ENCODE measurements around the gene EVC. TPM values are rescaled to one million over a fixed set of nuclear protein-coding genes. Genes with fewer than 3 reads are reported as not detected.

The EVC gene
- total RNA-seq, 1 experiment from 2014 or later = not detected

- Mint-ChIP-seq H3K27me3 (ENCODE audit: insufficient read depth, unreplicated experiment) (no peaks in the 10 kb centered on the region), H3K4me1 (ENCODE audit: low read depth, unreplicated experiment) (no peaks in the 10 kb centered on the region), H3K9me3 (ENCODE audit: unreplicated experiment) (peaks cover 7% of the 10 kb centered on the region), H3K27ac (ENCODE audit: unreplicated experiment) (no peak overlapping the region), H3K36me3 (ENCODE audit: insufficient read depth, unreplicated experiment) (no peaks in the 10 kb centered on the region), H3K4me3 (ENCODE audit: unreplicated experiment) (no peak overlapping the region)
- Histone ChIP-seq H3K4me3 (ENCODE audit: low read depth, low read length) (no peak overlapping the region), H3K36me3 (ENCODE audit: control insufficient read depth, insufficient read depth, low read length) (no peaks in the 10 kb centered on the region), H3K4me1 (no peaks in the 10 kb centered on the region), H3K9me3 (no peaks in the 10 kb centered on the region), H3K27me3 (replicated peaks; ENCODE audit: control insufficient read depth, insufficient read depth, low read length) (no peaks in the 10 kb centered on the region)
- CTCF ChIA-PET = no interaction called here
- POLR2A ChIA-PET = no interaction called here
- no TSS peak for BruUV-seq (replicated peaks)
- intact Hi-C loops (cut with micrococcal nuclease; ENCODE audit: unreplicated experiment) = no loop called here
- DNase-seq = no peak
- TF ChIP-seq CTCF (IDR thresholded peaks at IDR 0.05; ENCODE audit: insufficient read depth in 1 of 2, low read depth in 1 of 2, low read length in 1 of 2, severe bottlenecking in 1 of 2, unreplicated experiment in 1 of 2) = no peak
These were observed 45.3 kb downstream of the EVC start for GRCh38 chr4:5756271-5756670.

- H3K27me3 ChIP-seq (replicated peaks; ENCODE audit: control insufficient read depth, insufficient read depth, low read length) = no peaks in the 10 kb centered on the region
- CTCF ChIA-PET = no interaction called here
- H3K9me3 Mint-ChIP-seq (ENCODE audit: unreplicated experiment) = peaks cover 7% of the 10 kb centered on the region
- no peaks in the 10 kb centered on the region for H3K4me1 Mint-ChIP-seq (ENCODE audit: low read depth, unreplicated experiment)
- H3K4me3 Mint-ChIP-seq (ENCODE audit: unreplicated experiment) = no peak overlapping the region
- TF ChIP-seq CTCF (IDR thresholded peaks at IDR 0.05; ENCODE audit: insufficient read depth in 1 of 2, low read depth in 1 of 2, low read length in 1 of 2, severe bottlenecking in 1 of 2, unreplicated experiment in 1 of 2) = no peak
- intact Hi-C loops (cut with micrococcal nuclease; ENCODE audit: unreplicated experiment) = no loop called here
- H3K36me3 ChIP-seq (ENCODE audit: control insufficient read depth, insufficient read depth, low read length) = no peaks in the 10 kb centered on the region
- no peaks in the 10 kb centered on the region for H3K9me3 ChIP-seq
- no peak overlapping the region for H3K27ac Mint-ChIP-seq (ENCODE audit: unreplicated experiment)
- POLR2A ChIA-PET = no interaction called here
- H3K36me3 Mint-ChIP-seq (ENCODE audit: insufficient read depth, unreplicated experiment) = no peaks in the 10 kb centered on the region
- H3K4me3 ChIP-seq (ENCODE audit: low read depth, low read length) = no peak overlapping the region
- no peaks in the 10 kb centered on the region for H3K27me3 Mint-ChIP-seq (ENCODE audit: insufficient read depth, unreplicated experiment)
- no peak for DNase-seq
- H3K4me1 ChIP-seq = no peaks in the 10 kb centered on the region
- no TSS peak for BruUV-seq (replicated peaks)
These were observed 46.1 kb downstream of the EVC start for GRCh38 chr4:5757091-5757490.

GRCh38 chr4:5757536-5757935 lies 46.5 kb downstream of the EVC start:
- no peaks in the 10 kb centered on the region for H3K36me3 ChIP-seq (ENCODE audit: control insufficient read depth, insufficient read depth, low read length)
- no peak for TF ChIP-seq CTCF (IDR thresholded peaks at IDR 0.05; ENCODE audit: insufficient read depth in 1 of 2, low read depth in 1 of 2, low read length in 1 of 2, severe bottlenecking in 1 of 2, unreplicated experiment in 1 of 2)
- H3K4me3 ChIP-seq (ENCODE audit: low read depth, low read length) = no peak overlapping the region
- H3K9me3 ChIP-seq = no peaks in the 10 kb centered on the region
- H3K4me3 Mint-ChIP-seq (ENCODE audit: unreplicated experiment) = no peak overlapping the region
- H3K36me3 Mint-ChIP-seq (ENCODE audit: insufficient read depth, unreplicated experiment) = no peaks in the 10 kb centered on the region
- peaks cover 7% of the 10 kb centered on the region for H3K9me3 Mint-ChIP-seq (ENCODE audit: unreplicated experiment)
- no peak overlapping the region for H3K27ac Mint-ChIP-seq (ENCODE audit: unreplicated experiment)
- no peaks in the 10 kb centered on the region for H3K27me3 ChIP-seq (replicated peaks; ENCODE audit: control insufficient read depth, insufficient read depth, low read length)
- no peaks in the 10 kb centered on the region for H3K4me1 ChIP-seq
- intact Hi-C loops (cut with micrococcal nuclease; ENCODE audit: unreplicated experiment) = no loop called here
- DNase-seq = no peak
- H3K4me1 Mint-ChIP-seq (ENCODE audit: low read depth, unreplicated experiment) = no peaks in the 10 kb centered on the region
- no peaks in the 10 kb centered on the region for H3K27me3 Mint-ChIP-seq (ENCODE audit: insufficient read depth, unreplicated experiment)
- BruUV-seq (replicated peaks) = no TSS peak
- ChIA-PET CTCF (no interaction called here), POLR2A (no interaction called here)

Measured in Caco-2 (cell line).